Activated gamma-delta T cell treated with anti-CD3 and anti-CD28 coated beads, Interleukin-2, amount 50 U/mL, for 16 hours (primary cell): Measurements from ENCODE around the gene PREP.
"Not testable (repeated sequence)": the region's sequence is repeated elsewhere in the genome, so short reads cannot be mapped to it uniquely, and the experiment has no call there.

Experiments used
- DNase-seq: peaks from one replicate; pipeline ENCODE4 v3.0.0-alpha.2; 2020; ENCODE audit warnings: low read depth

PREP gene

DNA sequence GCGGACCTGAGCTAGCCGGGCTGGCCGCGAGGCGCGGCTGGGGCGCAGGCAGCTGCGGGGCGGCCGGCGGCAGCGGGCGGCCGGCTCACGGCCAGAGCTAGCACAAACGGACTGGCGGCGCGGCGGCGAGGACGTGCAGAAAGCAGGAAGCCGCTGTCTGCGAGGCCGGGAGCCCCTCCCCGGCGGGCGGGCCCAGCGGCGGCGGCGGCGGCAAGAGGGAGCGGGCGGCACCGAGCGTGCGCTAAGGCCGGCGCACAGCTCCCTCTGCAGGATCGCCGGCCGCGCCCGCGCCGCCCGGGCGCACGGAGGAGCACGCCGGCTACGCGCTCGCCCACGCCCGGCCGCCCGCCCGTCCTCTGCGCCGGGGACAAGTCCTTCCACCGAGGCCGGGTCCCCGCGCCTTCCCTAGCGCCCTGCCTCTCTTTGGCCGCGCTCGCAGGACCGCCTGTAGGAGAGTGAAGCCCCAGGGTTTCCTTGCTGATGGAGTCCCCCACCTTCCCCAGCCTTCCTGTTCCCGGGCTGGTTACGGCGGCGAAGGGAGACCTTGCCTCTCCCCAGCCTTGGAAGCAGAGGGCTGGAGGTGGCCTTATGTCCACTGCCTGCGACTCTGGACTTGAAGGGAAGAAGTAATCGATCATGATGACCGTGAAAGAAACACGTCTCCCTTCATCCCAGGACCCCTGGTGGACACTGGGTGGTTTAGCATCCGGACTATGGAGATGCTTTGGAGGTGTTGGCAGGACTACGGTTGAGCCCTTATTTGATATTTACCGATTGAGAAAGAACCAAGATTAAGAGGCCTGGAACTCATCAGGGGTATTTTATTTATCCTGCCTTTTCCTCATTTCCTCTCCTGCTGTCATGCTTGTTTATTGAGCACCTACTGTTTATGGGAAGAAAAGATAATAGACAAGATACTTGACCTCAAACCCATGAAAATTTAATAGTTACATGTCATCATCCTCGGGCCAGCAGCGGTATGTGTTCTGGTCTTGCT lies at the start of gene PREP:
Gene PREP (minus strand): TSS at position 144 of the 997 bp plus-strand sequence. CDS start 191 bp downstream, outside the sequence.
- DNase-seq: peak; percentile 71

DNA sequence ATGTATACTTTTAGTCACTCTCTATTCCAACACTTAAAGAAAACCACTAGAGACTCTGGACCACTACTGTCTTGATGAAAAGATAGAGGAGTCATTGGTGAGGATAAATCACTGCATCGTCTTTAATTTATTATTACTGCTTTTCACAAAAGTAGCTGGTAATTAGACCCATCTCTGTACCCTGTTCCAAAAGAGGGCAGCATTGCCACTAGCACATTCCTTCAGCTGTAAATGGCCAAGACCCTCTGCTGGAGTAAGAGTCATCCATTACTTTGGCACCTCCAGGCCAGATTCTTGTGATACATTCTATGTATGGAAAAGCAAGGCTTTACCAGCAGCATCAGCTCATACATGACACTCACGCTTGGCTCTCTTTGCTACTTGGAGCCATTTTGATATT lies 49.5 kb upstream of the PREP start:
- DNase-seq: no peak

DNA sequence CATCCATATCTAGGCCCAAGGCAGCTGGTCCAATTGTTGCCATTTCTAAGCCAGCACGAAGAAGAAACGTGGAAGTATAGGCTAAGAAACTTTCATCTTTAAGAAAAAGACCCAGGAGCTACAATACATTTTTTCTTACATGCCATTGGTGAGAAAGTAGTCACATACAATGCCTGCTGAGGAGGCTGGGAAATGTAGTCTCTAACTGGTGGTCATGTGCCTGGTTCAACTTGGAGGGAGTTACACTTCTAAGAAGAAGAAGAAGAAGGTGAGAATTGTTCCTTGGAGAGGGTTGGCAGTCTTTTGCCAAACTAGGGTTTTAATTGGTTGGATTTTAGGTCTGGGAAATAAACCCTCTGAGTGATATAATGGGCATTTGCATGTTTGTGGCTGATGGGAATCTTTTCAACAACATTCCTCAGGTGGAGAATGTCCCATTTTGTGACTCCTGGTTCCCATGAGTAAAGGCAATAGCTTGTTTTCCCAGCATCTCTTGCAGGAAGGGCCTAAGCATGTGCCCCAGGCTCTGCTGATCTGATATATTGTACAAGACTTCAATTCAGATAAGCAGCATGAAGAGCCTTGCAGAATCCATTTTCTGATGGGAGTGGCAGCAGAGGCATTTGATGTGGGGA lies 47.0 kb upstream of the PREP start:
- DNase-seq: no peak

DNA sequence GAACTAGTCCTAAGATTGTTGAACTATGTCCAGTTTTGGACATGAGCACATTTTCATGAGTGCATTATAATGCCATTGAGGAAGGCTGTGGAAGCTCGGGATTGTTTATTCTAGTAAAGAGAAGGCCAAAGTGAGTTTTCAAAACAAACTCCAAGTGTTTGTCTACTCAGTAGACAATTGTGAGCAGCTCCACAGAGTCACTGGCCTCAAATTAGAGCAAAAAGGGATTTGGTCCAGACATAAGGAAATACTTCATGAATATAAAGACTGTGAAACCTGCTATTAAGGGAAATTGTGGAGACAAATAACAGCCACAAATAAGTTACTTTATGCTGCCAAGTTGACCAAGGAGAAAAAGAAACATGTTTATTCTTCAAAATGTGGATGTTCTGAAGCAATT lies 42.6 kb upstream of the PREP start:
- no peak for DNase-seq

DNA sequence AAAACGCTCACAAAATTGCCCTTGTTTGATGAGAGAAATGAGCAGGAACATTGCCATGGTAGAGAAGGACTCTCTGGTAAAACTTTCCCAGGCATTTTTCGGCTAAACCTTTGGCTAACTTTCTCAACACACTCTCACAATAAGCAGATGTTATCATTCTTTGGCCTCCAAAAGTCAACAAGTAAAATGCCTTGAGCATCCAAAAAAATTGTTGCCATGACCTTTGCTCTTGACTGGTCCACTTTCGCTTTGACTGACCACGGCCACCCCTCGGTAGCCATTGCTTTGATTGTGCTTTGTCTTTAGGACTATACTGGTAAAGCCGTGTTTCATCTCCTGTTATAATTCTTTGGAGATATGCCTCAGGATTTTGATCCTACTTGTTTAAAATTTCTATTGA lies 41.1 kb upstream of the PREP start:
- DNase-seq: no peak

DNA sequence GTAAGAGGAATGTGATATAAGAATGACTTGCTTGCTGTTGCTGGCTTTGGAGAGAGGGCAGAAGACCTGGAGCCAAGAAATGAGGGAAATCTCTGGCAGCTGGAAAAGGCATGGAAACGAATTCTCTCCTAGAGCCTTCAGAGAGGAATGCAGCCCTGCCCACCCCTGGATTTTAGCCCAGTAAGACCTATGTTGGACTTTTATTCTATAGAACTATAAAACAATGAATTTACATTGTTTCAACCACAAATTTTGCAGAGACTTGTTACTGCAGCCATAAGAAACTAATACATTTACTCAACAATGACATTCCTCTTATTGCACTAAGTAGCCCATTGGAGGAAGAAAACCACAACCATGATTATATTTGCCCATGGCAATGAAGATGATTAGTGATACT lies 39.5 kb upstream of the PREP start:
- DNase-seq: no peak

DNA sequence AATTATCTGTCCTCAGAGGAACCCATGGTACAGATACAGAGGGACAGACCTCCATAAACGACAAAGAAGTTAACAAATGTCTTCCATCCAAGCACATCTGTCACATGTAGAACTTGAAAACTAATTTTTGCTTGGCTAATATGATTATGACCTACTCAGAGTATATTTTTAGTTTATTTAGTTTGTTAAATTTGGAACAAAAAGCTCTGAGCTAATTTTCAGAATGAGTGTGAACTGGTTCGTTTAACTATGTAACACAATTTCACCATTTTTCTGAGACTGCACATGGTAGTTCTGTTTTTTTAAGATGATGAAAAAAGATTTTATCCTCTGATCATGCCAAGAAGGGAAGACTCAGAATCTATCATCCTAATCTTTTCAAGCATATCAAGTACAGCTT lies 34.4 kb upstream of the PREP start:
- DNase-seq: no peak

DNA sequence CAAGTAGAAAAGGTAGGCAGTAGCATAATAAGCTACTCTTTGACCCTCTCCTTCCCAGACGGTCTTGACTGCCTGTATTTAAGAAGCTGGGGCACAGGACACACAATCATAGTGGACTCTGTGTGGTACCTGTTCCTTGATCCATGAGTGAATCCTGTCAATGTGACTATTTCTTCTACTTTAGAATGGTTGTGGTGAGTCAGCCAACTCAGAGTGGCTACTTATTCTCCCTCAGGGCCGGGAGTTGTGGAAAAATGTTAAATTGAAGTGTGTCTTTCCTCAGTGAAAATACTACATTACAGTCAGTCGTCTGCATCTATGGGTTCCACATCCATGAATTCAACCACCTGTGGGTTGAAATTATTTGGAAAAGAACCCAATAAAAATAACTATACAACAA lies 30.8 kb upstream of the PREP start:
- no peak for DNase-seq

DNA sequence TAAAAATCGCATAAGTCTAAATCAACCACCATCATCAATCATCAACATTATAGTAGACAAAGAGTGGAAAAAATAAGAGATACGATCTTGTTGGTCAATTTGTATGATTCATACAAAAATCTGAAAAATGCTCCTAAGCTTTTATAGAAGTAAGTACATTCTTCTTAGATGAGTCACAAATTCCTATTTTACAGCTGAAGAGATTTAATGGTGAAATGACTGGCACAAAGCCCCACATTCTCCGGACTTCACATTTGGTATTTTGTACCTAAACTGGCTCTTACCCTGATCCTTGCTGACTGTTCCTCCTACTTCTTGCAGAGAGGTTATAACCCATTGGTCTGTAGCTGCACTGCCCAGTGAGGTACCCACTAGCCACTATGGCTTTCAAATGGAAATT lies 29.9 kb upstream of the PREP start:
- DNase-seq: no peak

DNA sequence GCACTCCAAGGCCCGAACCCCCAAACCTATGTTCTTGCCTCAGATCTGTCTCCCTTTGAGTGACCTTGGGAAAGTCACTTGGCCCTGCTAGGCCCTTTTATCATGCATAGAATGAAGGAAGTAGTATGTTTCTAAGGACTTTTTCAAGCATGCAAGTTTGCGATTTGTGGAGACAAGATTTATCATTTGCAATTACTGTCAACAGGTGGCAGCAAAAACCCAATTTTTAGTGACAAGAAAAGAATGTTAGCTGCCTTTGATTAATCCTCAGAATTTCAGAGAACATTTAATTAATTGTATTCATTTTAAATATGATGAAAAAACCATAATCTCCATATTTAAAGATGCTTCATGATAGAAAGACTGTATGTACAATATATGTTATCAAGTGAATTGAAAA lies 28.3 kb upstream of the PREP start:
- DNase-seq: no peak

DNA sequence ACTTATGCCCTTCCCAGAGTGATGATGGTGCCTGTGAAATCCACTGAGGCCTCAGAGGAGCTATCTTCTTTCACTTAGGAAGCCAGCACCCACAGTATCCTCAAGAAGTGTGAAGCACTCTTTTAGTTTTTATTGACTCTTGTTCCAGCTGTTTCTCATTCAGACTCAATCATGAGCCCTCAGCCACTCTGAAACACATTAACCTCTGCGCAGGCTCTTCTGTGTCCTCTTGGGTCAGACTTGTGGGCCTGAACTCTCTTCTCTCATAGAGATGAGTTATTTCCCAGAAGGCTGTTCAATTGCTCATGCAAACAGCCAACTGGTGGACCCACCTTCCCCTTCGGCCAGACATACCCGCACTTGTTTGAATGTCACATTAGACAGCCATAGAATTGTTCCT lies 27.8 kb upstream of the PREP start:
- DNase-seq: no peak

DNA sequence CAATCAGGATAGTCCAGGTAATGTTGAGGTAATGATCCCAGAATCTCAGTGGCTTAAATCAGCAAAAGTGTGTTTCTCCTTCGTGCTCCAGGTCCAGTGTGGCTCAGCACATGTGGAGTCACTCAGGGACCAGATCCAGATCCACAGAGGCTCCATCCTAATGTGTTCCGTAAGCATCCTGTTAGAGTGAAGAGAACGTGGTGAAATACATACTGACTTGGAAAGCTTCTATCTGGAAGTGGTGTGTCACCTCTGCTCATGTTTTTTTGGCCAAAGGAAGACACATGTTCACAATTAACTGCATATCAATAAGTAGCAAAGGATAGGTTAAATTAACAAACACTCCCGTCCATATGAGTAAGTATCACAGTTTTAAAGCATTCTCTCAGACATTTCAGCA lies 26.8 kb upstream of the PREP start:
- no peak for DNase-seq

DNA sequence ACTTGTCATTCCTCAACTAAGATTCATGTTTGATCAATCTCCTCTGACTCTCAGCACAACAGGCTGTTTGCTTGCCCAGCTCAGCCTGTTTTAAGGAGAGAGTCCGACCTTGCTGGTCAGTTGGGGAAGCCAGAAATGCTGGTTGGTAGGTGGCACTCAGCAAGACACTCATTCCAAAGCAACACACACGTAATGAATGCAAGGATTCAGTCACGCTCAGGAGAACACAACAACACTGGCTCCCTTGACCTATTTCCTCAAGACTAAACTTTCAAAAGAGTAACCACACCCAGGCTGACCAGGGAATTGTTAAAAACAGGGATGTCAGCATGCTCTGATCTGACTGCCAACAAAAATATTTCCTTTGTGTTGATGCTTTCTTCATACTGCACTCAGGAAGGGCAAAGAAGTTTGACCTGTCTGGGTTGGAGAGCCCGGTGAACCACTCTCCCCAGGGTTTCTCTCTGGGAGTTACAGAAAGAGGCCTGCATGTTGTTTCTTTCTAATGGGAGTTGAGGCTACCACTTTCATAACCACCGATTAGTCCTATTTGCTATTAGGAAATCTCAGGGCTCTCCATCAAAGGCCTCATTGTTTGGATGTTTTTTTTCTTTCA lies 25.6 kb upstream of the PREP start:
- no peak for DNase-seq

DNA sequence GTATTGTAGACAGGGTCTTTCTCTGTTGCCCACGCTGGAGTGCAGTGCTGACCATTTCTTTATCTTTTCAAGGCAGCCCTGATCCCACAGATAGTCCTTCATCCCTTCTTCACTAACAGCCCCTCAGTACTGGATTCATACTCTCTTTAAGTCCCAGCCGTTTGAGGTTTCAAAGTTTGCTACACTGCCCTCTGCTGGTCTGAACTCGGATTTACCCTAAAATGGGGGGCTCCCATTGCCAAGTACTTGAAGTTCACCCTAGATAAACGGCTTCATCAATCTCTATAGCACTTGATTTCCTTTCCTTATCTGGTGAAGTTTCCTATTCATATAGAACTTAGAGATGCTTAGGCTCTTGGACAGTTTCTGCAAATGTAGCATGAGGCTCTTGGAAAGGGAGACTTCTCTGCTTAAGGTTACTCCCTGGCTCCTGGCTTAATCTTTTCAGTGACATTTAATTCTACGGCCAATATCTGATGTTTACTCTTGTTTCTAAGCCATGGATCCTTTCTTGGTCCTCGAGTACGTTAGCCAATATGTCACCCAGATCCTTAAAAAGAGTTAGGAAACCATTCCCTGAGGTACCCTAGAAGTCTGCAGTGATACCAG lies 21.4 kb upstream of the PREP start:
- DNase-seq: peak; percentile 57

DNA sequence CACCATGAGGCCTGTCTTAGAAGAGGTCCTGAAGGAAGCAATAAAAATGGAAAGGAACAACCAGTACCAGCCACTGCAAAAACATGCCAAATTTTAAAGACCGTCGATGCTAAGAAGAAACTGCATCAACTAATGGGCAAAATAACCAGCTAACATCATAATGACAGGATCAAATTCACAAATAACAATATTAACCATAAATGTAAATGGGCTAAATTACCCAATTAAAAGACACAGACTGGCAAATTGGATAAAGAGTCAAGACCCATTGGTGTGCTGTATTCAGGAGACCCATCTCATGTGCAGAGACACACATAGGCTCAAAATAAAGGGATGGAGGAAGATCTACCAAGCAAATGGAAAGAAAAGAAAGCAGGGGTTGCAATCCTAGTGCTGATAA lies 14.1 kb upstream of the PREP start:
- DNase-seq: not testable (repeated sequence)

DNA sequence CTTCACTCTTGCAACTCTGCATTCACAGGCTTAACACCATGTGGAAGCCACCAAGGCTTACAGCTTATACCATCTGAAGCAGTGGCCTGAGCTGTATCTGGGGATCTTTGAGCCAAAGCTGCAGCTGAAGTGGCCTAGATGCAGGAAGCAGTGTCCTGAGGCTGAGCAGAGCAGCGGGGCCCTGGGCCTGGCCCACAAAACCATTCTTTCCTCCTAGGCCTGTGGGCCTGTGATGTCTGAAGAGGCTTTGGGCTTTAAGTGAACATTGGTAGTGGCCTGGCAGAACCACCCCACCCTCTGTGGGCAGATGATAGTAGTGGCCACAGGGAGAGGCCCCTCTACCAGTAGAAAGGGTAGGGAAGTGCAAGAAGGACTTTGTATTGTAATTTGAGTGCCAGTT lies 6.9 kb upstream of the PREP start:
- DNase-seq: no peak

DNA sequence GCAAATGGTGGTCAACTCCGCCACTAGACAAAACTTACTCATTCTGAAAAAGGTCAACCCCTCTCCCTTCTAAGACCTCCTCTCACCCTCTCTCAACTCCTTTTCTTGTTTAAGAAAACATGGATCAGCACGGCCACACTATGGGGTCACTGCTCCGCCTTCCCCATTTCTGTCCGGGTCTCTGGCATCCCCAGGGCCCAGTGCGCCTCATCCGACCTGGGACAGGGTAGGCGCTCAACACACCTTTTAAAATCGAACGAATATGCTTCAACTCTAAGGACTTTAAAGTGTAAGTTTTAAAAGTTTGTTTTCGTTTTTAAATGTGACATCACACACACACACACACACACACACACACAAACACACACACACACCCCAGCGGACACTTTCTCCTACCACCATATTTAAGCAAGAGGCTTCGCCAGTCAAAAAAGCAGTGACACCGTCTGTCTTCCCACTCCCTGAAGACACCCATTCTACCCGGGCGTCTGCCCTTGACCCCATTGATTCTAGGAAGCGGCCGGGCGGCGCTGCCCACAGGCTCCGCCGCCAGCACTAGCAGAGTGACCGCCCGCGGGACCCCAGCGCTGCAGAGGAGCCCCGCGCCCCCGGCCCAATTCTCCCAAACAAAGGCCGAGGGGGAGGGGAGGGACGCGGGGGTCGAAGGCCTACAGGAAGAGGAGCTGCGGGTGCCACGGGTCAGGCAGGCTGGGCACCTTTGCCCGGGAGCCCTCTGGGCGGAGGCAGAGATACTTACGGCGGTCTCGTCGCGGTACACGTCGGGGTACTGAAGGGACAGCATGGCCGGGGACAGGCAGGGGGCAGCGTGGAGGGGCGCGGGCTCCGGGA lies 568 bp downstream of the PREP start:
- peak; percentile 7 for DNase-seq

DNA sequence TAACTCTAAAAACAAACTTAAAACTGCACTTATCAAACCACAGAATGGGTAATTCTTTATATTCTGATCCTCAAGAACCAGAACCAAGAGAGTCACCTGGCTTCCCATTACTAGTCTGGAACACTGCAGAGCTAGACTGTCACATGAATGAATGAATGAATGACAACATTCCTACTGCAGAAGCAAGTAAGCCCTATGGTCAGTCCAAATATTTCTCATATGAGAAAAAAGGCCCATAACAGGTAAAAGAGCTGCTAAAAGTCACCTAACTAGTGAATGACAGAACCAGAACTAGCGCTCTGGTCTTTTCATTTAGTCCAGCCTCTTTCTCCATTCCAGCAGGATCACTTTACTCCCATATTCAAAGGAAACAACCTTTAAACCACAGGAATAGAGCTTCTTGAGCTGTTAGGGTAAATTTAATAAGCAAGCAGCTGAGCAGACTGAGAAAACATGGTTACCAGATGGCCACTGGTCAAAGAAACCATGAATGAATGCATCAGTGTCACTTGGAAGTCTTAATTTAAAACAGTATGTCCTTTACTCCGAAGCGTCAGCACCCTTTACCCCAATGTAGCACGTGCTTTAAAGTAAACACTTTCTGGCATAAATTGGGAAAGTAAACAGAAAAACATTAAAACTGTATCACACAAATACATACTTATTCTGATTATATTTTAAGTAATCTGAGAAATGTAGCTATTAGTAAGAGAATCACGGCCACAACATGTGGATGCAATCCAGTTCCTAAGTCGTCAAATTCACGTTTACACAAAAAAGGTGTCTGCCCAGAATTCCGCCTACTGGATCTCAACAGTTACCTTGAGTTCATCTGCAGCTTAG lies 1.4 kb downstream of the PREP start:
- no peak for DNase-seq

DNA sequence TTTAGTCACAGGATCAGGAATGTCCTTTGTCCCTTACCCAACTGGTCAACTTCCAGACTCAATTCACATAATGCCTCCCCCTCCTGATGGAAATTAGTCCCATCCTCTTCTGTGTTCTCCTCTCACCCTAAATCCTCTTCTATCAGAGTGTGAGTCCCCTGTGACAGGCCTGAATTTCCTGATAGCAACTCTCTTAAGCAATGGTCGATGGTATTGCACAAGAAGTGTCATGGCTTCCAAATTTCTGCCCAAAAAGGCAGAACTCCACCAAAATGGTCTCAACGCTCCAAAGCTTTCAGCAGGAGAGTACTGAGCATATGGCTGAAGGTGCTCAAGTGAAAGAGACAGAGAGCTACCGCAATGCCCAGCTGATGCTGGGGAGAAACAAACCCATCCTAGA lies 2.4 kb downstream of the PREP start:
- no peak for DNase-seq

DNA sequence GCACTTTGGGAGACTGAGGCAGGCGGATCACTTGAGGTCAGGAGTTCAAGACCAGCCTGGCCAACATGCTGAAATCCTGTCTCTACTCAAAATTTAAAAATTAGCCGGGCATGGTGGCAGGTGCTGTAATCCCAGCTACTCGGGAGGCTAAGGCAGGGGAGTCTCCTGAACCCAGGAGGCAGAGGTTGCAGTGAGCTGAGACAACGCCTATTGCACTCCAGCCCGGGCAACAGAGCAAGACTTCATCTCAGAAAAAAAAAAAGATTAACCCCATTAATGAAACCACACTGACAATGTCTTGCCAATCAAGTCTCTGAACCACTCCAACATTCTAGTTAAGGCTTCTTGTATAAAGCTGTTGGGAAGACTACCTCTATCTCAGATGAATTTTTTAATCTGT lies 4.0 kb downstream of the PREP start:
- DNase-seq: no peak

DNA sequence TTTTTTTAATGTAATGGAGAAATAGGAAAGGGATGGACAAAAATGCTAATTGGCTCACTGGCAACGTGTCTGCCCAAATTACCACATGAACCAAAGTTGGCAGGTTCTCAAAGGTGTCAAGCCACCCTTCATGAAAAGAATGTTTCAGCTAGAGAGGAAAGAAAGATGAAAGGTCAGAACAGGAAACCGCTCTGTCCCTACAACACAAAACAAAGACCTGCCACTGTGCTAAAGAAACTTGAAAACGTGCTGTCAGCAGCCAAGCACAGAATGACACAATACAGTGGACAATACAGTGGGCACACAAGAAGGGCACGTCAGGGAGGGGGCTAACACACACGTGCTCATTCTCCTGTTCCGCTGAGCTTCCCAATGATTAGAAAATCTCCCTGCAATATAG lies 4.9 kb downstream of the PREP start:
- DNase-seq: no peak
